ENCODE results near the gene TARP.
"Not testable (repeated sequence)": the region's sequence is repeated elsewhere in the genome, so short reads cannot be mapped to it uniquely, and the experiment has no call there.

The TARP gene

DNA sequence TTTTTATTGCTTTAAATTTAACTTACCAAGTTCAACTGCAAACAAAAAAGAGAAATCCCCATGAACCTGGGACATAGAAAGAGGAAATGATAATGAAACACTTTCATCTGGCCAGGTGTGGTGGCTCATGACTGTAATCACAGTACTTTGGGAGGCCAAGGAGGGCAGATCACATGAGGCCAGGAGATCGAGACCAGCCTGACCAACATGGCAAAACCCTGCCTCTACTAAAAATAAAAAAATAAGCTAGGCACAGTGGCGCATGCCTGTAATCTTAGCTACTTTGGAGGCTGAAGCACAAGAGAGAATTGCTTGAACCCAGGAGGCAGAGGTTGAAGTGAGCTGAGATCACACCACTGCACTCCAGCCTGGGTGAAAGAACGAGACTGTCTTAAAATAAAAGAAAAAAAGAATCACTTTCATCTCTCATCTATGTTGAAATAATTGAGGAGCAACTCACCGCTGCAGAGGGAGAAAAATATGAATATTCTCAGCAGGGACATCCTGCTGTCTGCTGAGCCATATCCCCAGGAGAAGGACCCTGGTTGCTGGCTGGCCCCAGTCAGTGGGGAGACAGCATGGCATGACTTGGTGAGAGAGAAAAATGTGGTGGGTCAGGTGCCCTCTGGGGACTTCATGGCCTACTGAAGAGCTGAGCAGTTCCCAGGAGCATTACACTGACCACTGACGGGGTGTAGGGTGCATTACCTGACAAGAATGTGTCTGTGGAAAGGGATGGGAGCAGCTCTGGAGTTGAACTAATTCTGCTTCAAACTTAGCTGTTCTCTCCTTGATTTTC, 22.8 kb upstream of the TARP start:
- DNase-seq = no peak

DNA sequence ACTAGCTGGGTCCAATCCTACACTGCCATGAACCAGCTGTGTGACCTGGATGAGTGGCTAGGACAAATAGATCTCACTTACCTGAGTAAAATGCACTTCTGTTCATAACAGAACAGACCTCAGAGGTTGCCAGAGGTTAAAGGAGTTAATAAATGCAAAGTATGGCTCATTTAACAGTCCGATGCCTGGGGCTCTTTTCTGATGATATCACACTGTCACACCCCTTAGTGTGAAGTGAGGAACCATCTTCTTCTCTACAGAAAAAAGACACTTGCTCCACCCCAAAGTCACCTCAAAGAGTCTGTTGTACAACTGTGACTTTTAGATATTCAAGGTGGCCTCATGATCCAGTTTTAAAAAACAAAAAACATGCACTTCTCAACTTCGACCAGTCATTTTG, 21.5 kb upstream of the TARP start:
- no peak for DNase-seq

GRCh38 chr7:38292442-38292841, 19.0 kb upstream of the TARP start:
- DNase-seq = no peak

- no peak for DNase-seq
Observed at GRCh38 chr7:38291650-38292049, 18.2 kb upstream of the TARP start.

DNA sequence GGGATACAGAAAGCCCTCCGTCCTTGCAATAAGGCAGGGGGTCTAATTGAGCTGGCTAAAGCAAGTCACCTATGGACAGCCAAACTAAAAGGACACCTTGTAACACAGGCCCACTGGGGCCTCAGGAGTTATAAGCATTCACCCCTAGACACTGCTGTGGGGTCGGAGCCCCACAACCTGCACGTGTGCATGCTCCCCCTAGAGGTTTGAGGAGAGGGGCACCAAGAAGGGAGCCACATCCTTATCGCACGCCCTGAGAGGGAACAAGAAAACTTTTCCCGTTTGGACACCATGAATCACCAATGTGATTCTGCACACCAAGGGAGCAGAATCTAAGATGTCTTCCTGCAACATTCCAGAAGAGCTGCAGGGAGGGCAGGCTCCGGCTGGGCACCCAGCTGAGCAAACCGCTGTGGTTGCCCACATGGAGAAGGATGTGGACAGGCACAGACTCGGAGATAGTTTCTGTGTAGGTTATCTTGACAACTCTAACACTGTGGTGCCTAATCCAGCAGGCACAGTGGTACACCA, 17.7 kb upstream of the TARP start:
- DNase-seq = no peak

- DNase-seq = no peak
Observed at GRCh38 chr7:38284553-38284952, 11.1 kb upstream of the TARP start.

DNA sequence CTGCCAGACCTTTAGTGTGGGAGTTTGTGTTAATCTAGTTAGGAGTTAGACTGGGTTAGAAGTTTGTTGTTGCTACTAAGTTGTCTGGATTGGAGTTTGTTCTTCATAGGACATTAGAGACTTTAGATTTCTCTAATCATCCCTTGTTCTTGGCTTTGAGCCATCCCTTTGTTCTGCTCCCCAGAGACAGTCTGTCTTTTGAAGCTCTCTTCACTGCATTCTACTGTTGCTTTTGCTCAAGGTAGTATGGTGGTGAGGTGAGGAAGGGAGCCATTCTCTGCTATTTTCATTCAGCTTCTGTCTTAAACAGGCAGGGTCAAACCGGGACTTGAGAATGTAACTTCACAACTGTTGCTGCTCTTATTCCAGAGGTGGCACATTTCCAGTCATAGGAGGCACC, 10.4 kb upstream of the TARP start:
- no peak for DNase-seq

DNA sequence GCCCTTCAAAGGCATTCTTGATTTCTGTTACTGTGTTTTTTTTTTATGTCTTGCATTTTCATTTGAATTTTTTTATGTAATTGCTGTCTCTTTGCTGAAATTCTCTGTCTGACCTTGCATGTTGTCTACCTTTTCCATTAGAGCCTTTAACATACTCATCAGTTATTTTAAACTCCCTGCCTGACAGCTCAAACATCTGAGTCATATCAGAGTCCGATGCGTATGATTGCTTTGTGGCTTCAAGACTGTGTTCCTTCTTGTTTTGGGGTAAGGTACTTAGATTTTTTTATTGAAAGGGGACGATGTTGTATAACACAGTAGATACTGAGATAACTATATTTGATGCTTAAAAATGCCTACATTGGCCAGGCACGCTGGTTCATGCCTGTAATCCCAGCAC, 9.7 kb upstream of the TARP start:
- DNase-seq = no peak

DNA sequence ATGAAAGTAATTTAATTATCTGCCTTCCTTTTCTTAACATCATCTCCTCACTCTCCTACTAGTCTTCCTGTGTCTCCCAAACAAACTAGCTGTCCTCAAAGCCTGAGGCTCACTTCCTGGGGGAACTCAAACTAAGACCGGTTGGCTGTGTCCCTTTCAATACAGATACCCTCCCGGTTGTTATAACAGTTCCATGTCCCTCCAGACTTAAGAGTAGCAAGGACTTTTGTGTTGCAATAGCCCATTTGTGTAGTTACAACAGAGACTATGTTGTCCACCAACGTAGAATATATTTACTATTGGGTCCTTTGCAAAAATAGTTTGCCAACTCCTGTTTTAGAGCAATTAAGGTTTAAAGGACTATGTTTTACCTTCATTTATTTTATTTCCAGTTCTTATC, 8.6 kb upstream of the TARP start:
- DNase-seq = no peak

DNA sequence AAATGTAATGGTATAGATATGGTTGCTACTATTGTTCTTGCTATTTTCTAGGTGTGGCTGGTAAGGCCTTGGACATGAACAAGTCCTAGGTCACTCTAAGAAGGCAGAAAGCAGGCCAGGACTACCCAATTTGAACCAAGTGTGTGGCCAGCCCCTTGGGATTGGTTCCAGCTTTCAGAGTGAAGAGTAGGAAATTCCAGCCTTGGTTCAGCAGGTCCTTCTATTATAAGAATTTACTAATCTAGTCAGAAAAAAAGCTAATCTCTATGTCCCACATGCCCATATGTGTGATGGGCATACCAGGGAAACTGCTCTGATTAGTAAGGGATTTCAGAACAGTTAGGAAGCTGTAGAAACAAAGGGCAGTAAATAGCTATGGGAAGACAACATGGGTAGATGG, 7.8 kb upstream of the TARP start:
- DNase-seq = no peak

DNA sequence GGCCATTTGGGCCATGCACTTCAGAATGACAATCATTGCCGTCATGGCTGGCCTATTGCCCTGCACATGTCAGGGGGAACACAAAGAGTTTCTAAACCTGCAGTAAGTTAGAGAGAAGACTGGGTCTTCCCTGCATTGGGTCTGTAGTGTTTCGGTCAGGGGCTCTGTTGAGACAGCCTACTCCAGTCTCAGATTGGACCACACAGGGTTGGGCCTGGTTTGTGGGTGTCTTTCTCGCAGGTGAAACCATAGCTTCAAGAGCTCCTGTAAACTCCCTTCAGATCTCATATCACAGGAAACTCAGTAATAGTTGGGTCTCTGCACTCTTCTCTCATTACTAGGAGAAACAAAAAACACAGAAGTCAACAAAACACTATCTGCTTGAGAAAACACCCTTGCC, 7.3 kb upstream of the TARP start:
- DNase-seq = no peak

- DNase-seq = no peak
Observed at GRCh38 chr7:38280000-38280399, 6.6 kb upstream of the TARP start.

GRCh38 chr7:38276096-38276877, 2.9 kb upstream of the TARP start:
- peak; percentile 94 for DNase-seq

DNA sequence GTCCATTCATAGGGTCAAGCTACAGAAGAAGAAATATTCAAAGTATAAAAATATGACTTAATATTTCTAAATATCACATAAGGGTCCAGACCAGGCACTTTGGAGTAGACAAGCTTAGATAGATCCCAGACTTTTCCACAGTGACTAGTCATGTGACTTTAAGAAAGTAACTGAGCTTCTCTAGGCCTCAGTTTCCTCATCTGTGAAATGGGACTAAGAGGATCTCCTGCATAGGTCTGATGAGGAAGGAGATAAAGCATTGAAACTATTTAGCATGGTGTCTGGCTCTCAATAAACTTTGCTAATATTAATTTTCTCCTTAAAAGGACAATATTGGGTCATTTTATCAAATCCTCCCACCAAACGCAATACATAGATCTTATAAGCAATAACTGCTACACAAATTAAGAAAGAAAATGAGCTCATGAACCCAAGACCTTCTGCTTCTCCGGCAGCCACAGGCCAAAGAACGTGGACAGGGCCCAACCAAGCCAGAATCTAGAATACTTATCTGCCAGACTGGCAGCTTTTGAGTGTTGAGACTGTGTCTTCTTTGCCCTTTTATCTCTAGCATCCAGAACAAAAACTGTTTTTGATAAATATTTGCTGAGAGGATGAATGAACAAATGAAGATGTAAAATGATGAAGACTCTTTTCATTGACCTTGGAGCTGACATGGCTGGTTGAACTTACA, 1.6 kb upstream of the TARP start:
- DNase-seq = no peak

- peak; percentile 86 for DNase-seq
Observed at GRCh38 chr7:38274486-38274885, 1.1 kb upstream of the TARP start.

DNA sequence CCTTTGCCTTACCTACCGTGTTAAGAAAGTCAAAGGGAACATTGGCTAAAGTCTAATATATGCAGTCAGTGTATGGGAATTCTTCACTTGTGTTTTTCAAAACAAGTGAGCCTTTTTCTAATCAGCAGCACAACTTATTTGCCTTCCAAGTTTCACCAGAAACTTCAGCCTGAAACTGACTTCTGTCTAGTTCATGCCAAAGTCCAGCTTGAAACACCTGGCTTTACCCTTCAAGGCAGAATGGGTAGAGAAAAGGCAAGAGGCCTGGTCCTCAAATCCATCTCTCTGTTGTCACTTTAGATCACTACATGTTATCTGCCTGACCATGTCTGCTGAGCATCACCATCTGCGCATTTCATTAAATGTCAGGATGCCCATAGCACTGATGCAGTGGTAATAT, 3.0 kb downstream of the TARP start:
- not testable (repeated sequence) for DNase-seq

DNA sequence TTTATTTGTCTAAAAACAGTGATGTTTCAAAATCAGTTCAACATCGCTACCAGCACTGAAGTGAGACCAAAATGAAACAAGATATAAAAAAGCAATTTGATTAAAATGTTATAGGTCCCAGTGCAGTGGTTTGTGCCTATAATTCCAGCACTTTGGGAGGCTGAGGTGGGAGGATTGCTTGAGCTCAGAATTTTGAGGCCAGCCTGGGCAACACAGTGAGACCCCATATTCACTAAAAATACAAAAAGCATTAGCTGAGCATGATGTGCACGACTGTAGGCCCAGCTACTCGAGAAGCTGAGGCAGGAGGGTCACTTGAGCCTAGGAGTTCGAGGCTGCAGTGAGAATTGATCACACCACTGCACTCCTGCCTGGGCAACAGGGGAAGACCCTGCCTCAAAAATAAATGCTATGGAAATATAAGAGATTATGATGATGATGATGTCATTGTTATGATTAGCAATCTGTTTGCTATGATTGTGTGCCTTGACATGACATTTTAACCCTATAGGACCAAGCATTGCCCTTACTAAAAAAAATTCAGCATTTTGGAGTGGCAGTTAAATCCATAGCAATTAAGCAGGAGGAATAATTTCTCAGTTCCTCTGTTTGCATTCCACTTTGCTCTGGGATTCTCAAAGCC, 3.6 kb downstream of the TARP start:
- DNase-seq = not testable (repeated sequence)

DNA sequence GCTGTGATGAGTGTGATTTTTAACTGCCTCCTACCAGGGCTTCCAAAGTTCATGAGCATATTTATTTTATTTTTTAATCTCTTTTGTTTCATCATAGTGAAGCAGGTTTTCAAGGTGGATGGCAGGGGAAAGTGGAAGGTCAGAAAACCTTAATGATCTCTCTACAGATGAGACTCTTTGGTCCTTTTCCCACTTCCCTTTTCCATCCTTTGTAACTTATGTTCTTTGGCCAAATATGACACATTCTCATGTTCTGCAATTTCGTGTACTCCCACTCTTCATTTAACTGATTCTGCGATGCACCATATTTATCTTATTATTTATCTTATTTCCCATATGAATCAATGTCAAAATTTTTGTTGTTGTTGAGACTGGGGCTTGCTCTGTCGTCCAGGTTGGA, 7.5 kb downstream of the TARP start:
- peak; percentile 61 for DNase-seq

- DNase-seq = not testable (repeated sequence)
Observed at GRCh38 chr7:38264602-38265001, 8.8 kb downstream of the TARP start.

DNA sequence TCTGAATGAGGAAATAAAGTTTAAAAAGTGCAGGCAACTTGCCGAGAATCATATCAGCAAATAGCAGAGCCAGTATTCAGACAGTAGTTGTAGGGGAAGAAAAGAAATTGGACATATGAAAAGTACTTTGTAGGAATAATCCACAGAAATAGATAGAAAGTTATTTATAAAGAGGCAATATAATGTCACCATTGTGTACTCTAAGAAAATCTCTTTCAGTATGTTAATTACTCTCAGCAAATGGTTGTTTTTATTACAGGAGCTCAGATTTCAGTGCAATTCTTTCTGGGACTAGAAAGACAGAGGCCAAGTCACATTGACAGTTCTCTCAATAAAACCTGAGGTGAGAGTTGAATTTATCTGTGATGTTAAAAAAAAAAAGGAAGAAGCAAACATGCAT, 10.2 kb downstream of the TARP start:
- not testable (repeated sequence) for DNase-seq

DNA sequence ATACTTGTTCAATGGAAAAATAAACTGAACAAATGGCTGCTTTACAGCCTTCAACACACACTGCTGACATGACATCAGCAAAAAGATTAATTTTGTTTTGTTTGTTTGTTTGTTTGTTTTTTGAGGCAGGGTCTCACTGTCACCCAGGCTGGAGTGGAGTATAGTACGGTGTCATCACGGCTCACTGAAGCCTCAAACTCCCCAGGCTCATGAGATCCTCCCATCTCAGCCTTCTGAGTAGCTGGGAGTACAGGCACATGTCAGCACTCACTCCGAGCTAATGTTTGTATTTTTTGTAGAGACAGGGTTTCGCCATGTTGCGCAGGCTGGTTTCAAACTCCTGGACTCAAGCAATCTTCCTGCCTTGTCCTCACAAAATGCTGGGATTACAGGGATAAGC, 10.9 kb downstream of the TARP start:
- no peak for DNase-seq

GRCh38 chr7:38262026-38262425, 11.4 kb downstream of the TARP start:
- DNase-seq = not testable (repeated sequence)

DNA sequence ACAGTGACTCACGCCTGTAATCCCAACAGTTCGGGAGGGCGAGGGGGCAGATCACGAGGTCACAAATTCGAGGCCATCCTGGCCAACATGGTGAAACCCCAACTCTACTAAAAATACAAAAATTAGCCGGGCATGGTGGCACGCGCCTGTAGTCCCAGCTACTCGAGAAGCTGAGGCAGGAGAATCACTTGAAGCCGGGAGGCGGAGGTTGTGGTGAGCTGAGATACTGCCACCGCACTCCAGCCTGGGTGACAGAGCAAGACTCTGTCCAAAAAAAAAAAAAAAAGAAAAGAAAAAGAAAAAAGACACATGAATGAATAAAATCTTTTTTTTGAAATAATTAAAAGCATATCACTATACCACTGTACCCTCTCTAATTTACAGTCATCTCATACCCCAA, 11.8 kb downstream of the TARP start:
- not testable (repeated sequence) for DNase-seq

Measured in inflammatory macrophage treated with lipopolysaccharide for 4 hours (primary cell).